ENCODE measurements around the gene SLC36A4. TPM values are rescaled to one million over a fixed set of nuclear protein-coding genes. Genes with fewer than 3 reads are reported as not detected.
A peak's percentile ranks its signal among the peaks of the same experiment; 100 is the strongest.

SLC36A4 gene
- total and polyA plus RNA-seq, 2 experiments from 2014 or later, result 26.2 to 56.8 TPM

DNA sequence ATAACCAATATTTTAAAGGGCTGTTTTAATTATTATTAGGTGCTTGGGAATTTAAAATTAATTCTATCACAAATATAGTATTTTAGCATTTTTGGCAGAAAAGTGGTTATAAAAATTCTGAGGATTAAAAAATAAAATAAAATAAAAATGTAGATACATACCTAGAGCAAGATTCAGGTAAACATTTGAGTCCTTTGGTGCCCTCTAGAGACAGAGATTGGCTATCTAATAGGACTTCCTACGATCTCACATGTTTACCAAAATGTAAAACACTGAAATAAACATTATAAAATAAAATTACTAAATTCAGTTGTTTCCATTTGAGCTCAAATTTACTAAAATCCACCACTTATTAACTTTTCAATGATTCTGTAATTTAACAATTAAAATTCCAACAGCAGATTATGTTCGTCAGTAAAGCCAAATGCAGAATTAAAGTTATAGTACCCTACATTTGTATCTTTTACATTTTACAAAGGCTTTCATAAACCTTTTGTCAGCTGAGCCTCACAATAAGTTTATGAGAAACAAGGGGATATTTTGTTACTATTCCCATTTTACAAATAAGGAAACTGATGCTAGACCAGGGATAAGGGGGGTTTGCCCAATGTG, 27.7 kb downstream of the SLC36A4 start:
- Histone ChIP-seq H3K27ac (no peak overlapping the region), H3K27me3 (no peaks in the 10 kb centered on the region), H3K4me1 (ENCODE audit: low read depth) (no peaks in the 10 kb centered on the region), H3K36me3 (peaks cover 12% of the 10 kb centered on the region), H3K4me3 (no peak overlapping the region), H3K9me3 (ENCODE audit: low read depth) (no peaks in the 10 kb centered on the region)
- peak; percentile 42 to 43 for DNase-seq (ENCODE audit: low read depth in 1 of 2, low spot score in 1 of 2)
- TF ChIP-seq, protein P1, sequence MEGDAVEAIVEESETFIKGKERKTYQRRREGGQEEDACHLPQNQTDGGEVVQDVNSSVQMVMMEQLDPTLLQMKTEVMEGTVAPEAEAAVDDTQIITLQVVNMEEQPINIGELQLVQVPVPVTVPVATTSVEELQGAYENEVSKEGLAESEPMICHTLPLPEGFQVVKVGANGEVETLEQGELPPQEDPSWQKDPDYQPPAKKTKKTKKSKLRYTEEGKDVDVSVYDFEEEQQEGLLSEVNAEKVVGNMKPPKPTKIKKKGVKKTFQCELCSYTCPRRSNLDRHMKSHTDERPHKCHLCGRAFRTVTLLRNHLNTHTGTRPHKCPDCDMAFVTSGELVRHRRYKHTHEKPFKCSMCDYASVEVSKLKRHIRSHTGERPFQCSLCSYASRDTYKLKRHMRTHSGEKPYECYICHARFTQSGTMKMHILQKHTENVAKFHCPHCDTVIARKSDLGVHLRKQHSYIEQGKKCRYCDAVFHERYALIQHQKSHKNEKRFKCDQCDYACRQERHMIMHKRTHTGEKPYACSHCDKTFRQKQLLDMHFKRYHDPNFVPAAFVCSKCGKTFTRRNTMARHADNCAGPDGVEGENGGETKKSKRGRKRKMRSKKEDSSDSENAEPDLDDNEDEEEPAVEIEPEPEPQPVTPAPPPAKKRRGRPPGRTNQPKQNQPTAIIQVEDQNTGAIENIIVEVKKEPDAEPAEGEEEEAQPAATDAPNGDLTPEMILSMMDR (IDR thresholded peaks at IDR 0.05; ENCODE audit: low read depth, low read length), result peak; percentile 50

DNA sequence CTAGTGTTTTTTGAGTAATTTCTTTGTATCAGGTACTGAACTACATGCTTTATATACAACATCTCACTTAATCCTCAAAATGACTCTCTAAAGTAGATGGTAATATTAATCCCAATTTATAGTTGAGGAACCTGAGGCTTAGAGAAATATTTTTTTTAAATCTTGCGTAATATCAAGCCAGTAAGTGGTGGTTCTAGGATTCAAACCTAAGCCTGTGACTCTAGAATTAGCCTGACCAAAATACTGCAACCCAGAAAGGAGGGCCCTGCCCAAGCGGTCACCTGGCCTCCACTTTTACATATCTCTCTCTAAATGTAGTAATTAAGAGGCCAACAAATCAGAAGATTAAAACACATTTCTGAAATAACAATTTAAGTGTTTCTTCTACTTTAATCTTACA, 28.6 kb downstream of the SLC36A4 start:
- no peak overlapping the region for H3K4me3 ChIP-seq
- peaks cover 14% of the 10 kb centered on the region for H3K36me3 ChIP-seq
- DNase-seq (ENCODE audit: low read depth in 1 of 2, low spot score in 1 of 2), result no peak
- no peaks in the 10 kb centered on the region for H3K4me1 ChIP-seq (ENCODE audit: low read depth)
- no peaks in the 10 kb centered on the region for H3K9me3 ChIP-seq (ENCODE audit: low read depth)
- no peak overlapping the region for H3K27ac ChIP-seq
- TF ChIP-seq, protein P1 (IDR thresholded peaks at IDR 0.05; ENCODE audit: low read depth, low read length), result no peak
- no peaks in the 10 kb centered on the region for H3K27me3 ChIP-seq

DNA sequence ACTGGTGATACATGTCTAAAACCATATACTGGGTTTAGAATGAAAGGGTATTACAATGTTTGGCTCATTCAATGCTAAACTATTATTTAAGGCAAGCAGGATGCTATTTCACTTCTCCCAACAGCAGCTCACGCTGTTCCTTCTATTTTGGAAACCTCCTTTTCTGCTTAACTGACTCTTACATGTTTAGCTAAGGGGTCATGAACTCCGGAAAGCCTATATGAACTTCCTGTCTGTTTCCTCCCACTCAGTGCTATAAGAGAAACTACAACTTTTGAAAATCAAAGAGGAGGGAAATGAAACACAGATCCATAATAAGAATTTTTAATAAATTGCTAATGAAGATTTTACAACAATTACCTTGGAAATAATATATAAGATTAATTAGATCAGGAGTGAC, 30.9 kb downstream of the SLC36A4 start:
- no peaks in the 10 kb centered on the region for H3K4me1 ChIP-seq (ENCODE audit: low read depth)
- TF ChIP-seq, protein P1 (IDR thresholded peaks at IDR 0.05; ENCODE audit: low read depth, low read length), result no peak
- H3K27ac ChIP-seq, result no peak overlapping the region
- H3K27me3 ChIP-seq, result no peaks in the 10 kb centered on the region
- no peak overlapping the region for H3K4me3 ChIP-seq
- peaks cover 22% of the 10 kb centered on the region for H3K36me3 ChIP-seq
- H3K9me3 ChIP-seq (ENCODE audit: low read depth), result no peaks in the 10 kb centered on the region
- DNase-seq (ENCODE audit: low read depth in 1 of 2, low spot score in 1 of 2), result no peak

DNA sequence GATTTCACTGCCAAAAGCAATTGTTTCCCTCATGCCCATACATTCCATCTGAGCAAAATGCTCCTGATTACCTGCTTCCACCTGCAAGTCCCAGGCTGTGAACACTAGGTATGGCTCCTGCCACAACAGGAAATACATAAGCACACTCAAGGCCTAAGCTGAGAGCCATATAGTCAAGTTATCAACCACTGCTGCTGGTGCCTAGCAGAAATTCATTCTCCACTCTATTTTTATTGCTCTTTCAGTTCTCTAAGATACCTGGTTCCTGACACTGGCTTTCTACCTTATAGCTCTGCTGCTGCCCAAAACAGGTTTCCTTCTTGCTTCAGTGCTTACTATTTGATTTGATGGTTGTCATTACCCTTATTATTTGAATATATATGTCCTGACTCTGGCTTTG, 31.6 kb downstream of the SLC36A4 start:
- H3K36me3 ChIP-seq, result peaks cover 28% of the 10 kb centered on the region
- H3K4me3 ChIP-seq, result no peak overlapping the region
- H3K27ac ChIP-seq, result no peak overlapping the region
- DNase-seq (ENCODE audit: low read depth in 1 of 2, low spot score in 1 of 2), result no peak
- TF ChIP-seq, protein P1 (IDR thresholded peaks at IDR 0.05; ENCODE audit: low read depth, low read length), result no peak
- no peaks in the 10 kb centered on the region for H3K9me3 ChIP-seq (ENCODE audit: low read depth)
- H3K4me1 ChIP-seq (ENCODE audit: low read depth), result no peaks in the 10 kb centered on the region
- no peaks in the 10 kb centered on the region for H3K27me3 ChIP-seq

- no peak overlapping the region for H3K4me3 ChIP-seq
- DNase-seq (ENCODE audit: low read depth in 1 of 2, low spot score in 1 of 2), result peak in 1 of 2 donors; percentile 2
- H3K27me3 ChIP-seq, result no peaks in the 10 kb centered on the region
- no peaks in the 10 kb centered on the region for H3K4me1 ChIP-seq (ENCODE audit: low read depth)
- TF ChIP-seq, protein P1 (IDR thresholded peaks at IDR 0.05; ENCODE audit: low read depth, low read length), result no peak
- no peak overlapping the region for H3K27ac ChIP-seq
- H3K9me3 ChIP-seq (ENCODE audit: low read depth), result no peaks in the 10 kb centered on the region
- H3K36me3 ChIP-seq, result peaks cover 28% of the 10 kb centered on the region
These were observed 37.0 kb downstream of the SLC36A4 start for GRCh38 chr11:93160808-93161207.

Data from cardiac muscle cell (in vitro differentiated cells and primary cell).